GM12891 (cell line): ENCODE results near the gene MYBPC1.

Source experiments
- POLR2A ChIP-seq: IDR thresholded peaks from 2 replicates; pipeline ENCODE4 v1.6.1; 2011; ENCODE audit warnings: low read depth, low read length, control low read depth
- POLR2AphosphoS5 ChIP-seq: IDR thresholded peaks from 2 replicates; pipeline ENCODE4 v1.6.1; 2011; ENCODE audit warnings: low read depth, low read length, control low read depth

DNA sequence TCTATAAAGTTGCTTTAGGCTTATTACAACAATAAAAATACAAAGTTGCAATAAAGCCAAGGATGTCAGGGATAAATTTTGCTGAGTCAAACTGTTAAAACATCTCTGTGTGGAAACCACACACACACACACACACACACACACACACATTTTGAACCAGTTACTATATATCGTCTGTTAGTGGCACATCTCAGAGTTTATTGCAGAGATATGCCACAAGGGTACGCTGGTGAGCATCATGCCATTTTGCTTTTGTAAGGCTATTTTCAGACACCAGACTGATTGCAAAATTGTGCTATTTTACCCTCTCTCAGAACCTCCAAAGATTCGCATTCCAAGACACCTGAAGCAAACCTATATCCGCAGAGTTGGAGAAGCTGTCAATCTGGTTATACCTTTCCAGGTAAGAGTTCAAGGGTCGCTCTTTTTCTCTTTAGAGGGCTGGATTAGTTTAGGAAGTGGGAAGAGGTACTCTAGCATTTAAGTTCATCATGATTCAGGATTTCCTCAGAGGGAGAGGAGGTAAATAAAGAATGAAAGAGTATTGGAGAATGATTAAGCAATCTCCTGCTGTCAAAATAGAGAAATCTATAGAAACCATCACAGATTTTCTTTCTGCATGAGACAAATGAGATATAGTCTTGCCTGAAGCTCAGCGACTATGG is 75.4 kb downstream of the MYBPC1 start:
- TF ChIP-seq POLR2AphosphoS5 (no peak), POLR2A (no peak)
